Epithelial cell of esophagus (primary cell): Measurements from ENCODE around the gene B3GALT6.

Experiments used
- DNase-seq: peaks from one replicate; pipeline ENCODE4 v3.0.0; 2010; ENCODE audit warnings: low read depth
- H3K4me3 ChIP-seq: 2 replicates; pipeline ENCODE4 v1.5.1; 2011; ENCODE audit warnings: mild to moderate bottlenecking, low read length, control low read depth
- CTCF ChIP-seq: IDR thresholded peaks from 2 replicates; pipeline ENCODE4 v1.5.1; 2011; ENCODE audit warnings: low read depth, mild to moderate bottlenecking, low read length, control low read depth, inconsistent platforms; ENCODE audit not compliant: insufficient read depth; ENCODE audit errors: missing control alignments

Gene B3GALT6

GRCh38 chr1:1207571-1207892, 24.5 kb upstream of the B3GALT6 start:
- H3K4me3 ChIP-seq = no peak overlapping the region
- no peak for TF ChIP-seq CTCF
- no peak for DNase-seq

- DNase-seq = no peak
- no peak for TF ChIP-seq CTCF
- H3K4me3 ChIP-seq = no peak overlapping the region
These were observed 23.2 kb upstream of the B3GALT6 start for GRCh38 chr1:1208713-1209433.

- DNase-seq = no peak
- no peak overlapping the region for H3K4me3 ChIP-seq
- TF ChIP-seq CTCF = no peak
These were observed 21.1 kb upstream of the B3GALT6 start for GRCh38 chr1:1210726-1211540.

GRCh38 chr1:1211541-1212441, 20.2 kb upstream of the B3GALT6 start:
- no peak for TF ChIP-seq CTCF
- DNase-seq = no peak
- no peak overlapping the region for H3K4me3 ChIP-seq

GRCh38 chr1:1212780-1213344, 19.2 kb upstream of the B3GALT6 start:
- DNase-seq = no peak
- no peak for TF ChIP-seq CTCF
- H3K4me3 ChIP-seq = no peak overlapping the region

GRCh38 chr1:1213345-1214265, 18.4 kb upstream of the B3GALT6 start, which contains the start of gene TNFRSF4:
TSS of gene TNFRSF4 (minus strand) at chr1:1214153. CDS start at chr1:1214127, 26 bp downstream.
- no peak within 1 kb of the TSS for H3K4me3 ChIP-seq
- TF ChIP-seq CTCF = no peak
- no peak for DNase-seq
